ENCODE data around the gene CAMLG. TPM values are rescaled to one million over a fixed set of nuclear protein-coding genes. Genes with fewer than 3 reads are reported as not detected.
A peak's percentile ranks its signal among the peaks of the same experiment; 100 is the strongest.

The CAMLG gene
- total and polyA plus RNA-seq, 2 of the 13 experiments (the other 11 are each of a cell fraction or from before 2014, with no cell fraction given) = 14.2 to 19.8 TPM

- TF ChIP-seq ZNF770 (CRISPR knock-in tag; IDR thresholded peaks at IDR 0.05) = peak; percentile 81
- TF ChIP-seq, protein P1, sequence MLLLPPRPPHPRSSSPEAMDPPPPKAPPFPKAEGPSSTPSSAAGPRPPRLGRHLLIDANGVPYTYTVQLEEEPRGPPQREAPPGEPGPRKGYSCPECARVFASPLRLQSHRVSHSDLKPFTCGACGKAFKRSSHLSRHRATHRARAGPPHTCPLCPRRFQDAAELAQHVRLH (CRISPR knock-in tag; IDR thresholded peaks at IDR 0.05; ENCODE audit: borderline replicate concordance, low read depth) = peak; percentile 97
- TF ChIP-seq NFKBIZ (CRISPR knock-in tag; IDR thresholded peaks at IDR 0.05) = 0 out of 2 replicates have a peak, but pooled peaks have one; percentile 20
- TF ChIP-seq, protein P2, sequence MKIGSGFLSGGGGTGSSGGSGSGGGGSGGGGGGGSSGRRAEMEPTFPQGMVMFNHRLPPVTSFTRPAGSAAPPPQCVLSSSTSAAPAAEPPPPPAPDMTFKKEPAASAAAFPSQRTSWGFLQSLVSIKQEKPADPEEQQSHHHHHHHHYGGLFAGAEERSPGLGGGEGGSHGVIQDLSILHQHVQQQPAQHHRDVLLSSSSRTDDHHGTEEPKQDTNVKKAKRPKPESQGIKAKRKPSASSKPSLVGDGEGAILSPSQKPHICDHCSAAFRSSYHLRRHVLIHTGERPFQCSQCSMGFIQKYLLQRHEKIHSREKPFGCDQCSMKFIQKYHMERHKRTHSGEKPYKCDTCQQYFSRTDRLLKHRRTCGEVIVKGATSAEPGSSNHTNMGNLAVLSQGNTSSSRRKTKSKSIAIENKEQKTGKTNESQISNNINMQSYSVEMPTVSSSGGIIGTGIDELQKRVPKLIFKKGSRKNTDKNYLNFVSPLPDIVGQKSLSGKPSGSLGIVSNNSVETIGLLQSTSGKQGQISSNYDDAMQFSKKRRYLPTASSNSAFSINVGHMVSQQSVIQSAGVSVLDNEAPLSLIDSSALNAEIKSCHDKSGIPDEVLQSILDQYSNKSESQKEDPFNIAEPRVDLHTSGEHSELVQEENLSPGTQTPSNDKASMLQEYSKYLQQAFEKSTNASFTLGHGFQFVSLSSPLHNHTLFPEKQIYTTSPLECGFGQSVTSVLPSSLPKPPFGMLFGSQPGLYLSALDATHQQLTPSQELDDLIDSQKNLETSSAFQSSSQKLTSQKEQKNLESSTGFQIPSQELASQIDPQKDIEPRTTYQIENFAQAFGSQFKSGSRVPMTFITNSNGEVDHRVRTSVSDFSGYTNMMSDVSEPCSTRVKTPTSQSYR (CRISPR knock-in tag; IDR thresholded peaks at IDR 0.05; ENCODE audit: borderline replicate concordance) = no peak
- peak; percentile 93 for TF ChIP-seq KAT7 (CRISPR knock-in tag; IDR thresholded peaks at IDR 0.05; ENCODE audit: borderline replicate concordance)
- TF ChIP-seq SRSF9 (IDR thresholded peaks at IDR 0.05; ENCODE audit: borderline replicate concordance, insufficient read depth, low read depth, low read length, poor library complexity, severe bottlenecking) = no peak
- peak; percentile 58; the same call in 1 of the 2 replicates for TF ChIP-seq ZNF460 (CRISPR knock-in tag; IDR thresholded peaks at IDR 0.05; ENCODE audit: borderline replicate concordance)
- no peak for TF ChIP-seq HMG20A (CRISPR knock-in tag; IDR thresholded peaks at IDR 0.05; ENCODE audit: borderline replicate concordance)
- TF ChIP-seq ZNF552 (CRISPR knock-in tag; IDR thresholded peaks at IDR 0.05; ENCODE audit: borderline replicate concordance) = peak; percentile 38; the same call in 1 of the 2 replicates
- 0 out of 2 replicates have a peak, but pooled peaks have one; percentile 25 for TF ChIP-seq SP140L (CRISPR knock-in tag; IDR thresholded peaks at IDR 0.05; ENCODE audit: borderline replicate concordance)
- 0 out of 2 replicates have a peak, but pooled peaks have one; percentile 32 for TF ChIP-seq PAWR (CRISPR knock-in tag; IDR thresholded peaks at IDR 0.05; ENCODE audit: borderline replicate concordance)
- peak; percentile 86; the same call in 1 of the 2 replicates for TF ChIP-seq ATF7-NPFF (CRISPR knock-in tag; IDR thresholded peaks at IDR 0.05; ENCODE audit: low read depth)
- TF ChIP-seq, protein P3, sequence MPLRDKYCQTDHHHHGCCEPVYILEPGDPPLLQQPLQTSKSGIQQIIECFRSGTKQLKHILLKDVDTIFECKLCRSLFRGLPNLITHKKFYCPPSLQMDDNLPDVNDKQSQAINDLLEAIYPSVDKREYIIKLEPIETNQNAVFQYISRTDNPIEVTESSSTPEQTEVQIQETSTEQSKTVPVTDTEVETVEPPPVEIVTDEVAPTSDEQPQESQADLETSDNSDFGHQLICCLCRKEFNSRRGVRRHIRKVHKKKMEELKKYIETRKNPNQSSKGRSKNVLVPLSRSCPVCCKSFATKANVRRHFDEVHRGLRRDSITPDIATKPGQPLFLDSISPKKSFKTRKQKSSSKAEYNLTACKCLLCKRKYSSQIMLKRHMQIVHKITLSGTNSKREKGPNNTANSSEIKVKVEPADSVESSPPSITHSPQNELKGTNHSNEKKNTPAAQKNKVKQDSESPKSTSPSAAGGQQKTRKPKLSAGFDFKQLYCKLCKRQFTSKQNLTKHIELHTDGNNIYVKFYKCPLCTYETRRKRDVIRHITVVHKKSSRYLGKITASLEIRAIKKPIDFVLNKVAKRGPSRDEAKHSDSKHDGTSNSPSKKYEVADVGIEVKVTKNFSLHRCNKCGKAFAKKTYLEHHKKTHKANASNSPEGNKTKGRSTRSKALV (CRISPR knock-in tag; IDR thresholded peaks at IDR 0.05) = peak; percentile 60; the same call in 1 of the 2 replicates
- TF ChIP-seq YY1 (IDR thresholded peaks at IDR 0.05; ENCODE audit: insufficient read depth, insufficient replicate concordance, low read depth, low read length) = peak; percentile 94
- no peak for TF ChIP-seq HES4 (CRISPR knock-in tag; IDR thresholded peaks at IDR 0.05; ENCODE audit: borderline replicate concordance)
- no peak for TF ChIP-seq CENPX (CRISPR knock-in tag; IDR thresholded peaks at IDR 0.05)
- peak; percentile 86; the same call in 1 of the 2 replicates for TF ChIP-seq EED (CRISPR knock-in tag; IDR thresholded peaks at IDR 0.05)
- TF ChIP-seq RBM22 (optimal IDR thresholded peaks at IDR 0.05; ENCODE audit: low read length) = no peak
- peak; percentile 77; the same call in 2 of the 3 replicates for TF ChIP-seq MXI1 (IDR thresholded peaks at IDR 0.05; ENCODE audit: borderline replicate concordance, low read depth, low read length)
- peak; percentile 63 for TF ChIP-seq SKI (IDR thresholded peaks at IDR 0.05; ENCODE audit: partially characterized antibody)
Observed at GRCh38 chr5:134758504-134759341, 20.4 kb downstream of the CAMLG start, which contains the start of gene DDX46 (continued).
